GM18502 (cell line): ENCODE results near the gene CD99.

Experiments used
- ATAC-seq: cut with Tn5 transposase; IDR thresholded peaks from one replicate; pipeline ENCODE4 v1.9.1; 2021; ENCODE audit warnings: mild to moderate bottlenecking; ENCODE audit not compliant: unreplicated experiment, poor library complexity

Gene CD99, protein sequence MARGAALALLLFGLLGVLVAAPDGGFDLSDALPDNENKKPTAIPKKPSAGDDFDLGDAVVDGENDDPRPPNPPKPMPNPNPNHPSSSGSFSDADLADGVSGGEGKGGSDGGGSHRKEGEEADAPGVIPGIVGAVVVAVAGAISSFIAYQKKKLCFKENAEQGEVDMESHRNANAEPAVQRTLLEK

GRCh38 chrX:2690856-2691542 lies at the start of gene CD99:
Gene CD99, plus strand, starts transcription at chrX:2691295. Its CDS starts 66 bp downstream, at chrX:2691361.
- ATAC-seq: peak; percentile 95

- no peak for ATAC-seq
These were observed 48.9 kb upstream of the CD99 start for GRCh38 chrX:2642146-2642545.

GRCh38 chrX:2642791-2643190 lies 48.3 kb upstream of the CD99 start:
- no peak for ATAC-seq

DNA sequence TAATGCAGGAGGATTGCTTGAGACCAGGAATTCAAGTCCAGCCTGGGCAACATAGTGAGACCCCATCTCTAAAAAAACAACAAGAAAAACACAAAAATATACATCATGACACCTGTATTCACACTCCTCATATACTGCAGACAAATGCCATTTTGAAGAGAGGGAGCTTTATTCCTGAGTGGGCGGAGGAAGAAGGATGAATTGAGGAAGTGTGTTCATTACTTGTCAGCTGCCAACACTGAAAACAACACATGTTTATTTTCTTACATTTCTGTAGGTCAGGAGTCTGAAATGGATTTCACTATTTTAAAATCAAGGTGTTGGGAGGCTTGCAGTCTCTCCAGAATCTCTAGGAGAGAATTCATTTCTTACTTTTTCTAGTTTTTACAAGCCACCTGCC lies 47.2 kb upstream of the CD99 start:
- no peak for ATAC-seq

GRCh38 chrX:2645563-2645962 lies 45.5 kb upstream of the CD99 start:
- ATAC-seq: no peak

DNA sequence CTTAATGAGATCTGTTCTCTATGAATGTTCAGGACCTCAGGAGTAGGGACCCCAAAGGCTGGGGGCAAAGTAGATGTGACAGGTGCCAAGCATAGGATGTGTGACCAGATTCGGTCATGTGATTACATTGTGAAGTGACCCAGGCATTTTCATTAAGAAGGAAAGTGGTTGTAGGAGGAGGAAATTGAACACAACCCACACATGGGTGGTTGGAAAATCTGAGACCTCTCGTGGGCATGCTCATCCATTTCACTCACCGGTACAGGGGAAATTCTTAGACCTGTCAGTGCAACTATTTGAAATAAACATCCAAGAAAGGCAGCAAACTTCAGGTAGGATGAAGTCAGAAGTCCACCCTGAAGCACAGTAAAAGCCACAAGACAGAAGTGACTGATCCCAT lies 43.5 kb upstream of the CD99 start:
- ATAC-seq: no peak

- no peak for ATAC-seq
These were observed 41.1 kb upstream of the CD99 start for GRCh38 chrX:2650037-2650436.

GRCh38 chrX:2650865-2651264 lies 40.2 kb upstream of the CD99 start:
- no peak for ATAC-seq

GRCh38 chrX:2652106-2652505 lies 39.0 kb upstream of the CD99 start:
- ATAC-seq: no peak

DNA sequence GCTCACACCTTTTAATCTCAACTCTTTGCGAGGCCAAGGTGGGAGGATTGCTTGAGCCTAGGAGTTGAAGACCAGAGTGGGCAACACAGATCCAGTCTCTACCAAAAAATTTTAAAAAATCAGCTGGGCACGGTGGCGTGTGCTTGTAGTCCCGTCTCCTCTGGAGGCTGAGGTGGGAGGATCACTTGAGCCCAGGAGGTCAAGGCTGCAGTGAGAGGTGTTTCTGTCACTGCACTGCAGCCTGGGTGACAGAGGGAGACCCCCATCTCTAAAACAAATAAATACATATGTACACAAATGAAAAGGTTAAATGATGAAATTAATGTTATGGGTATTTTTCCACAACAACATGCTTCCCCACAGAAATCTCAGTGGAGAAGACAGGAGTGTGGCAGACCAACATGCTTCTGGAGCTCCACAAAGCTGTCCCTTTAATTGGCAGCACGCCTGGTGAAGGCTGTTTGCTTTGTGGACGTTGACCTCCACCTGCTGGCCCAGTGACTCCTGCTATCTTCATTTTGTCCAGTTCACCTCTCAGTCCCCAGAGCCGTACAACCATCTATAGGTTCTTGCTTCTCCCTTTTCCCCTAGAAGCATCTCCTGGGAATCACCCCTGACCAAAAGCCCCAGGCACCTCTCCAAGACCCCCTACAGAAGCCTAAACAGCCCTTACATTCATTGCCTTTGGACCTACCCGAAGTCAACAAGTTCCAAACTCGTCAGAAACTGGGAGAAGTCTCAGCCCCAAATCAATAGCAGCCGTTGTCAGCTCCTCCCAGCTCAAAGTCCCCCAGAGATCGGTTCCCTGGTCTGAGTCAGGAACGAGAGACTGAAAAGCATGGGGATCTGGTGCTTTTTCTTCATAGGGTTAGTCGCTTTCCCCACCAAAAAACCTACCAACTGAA lies 36.4 kb upstream of the CD99 start:
- no peak for ATAC-seq

- no peak for ATAC-seq
These were observed 34.7 kb upstream of the CD99 start for GRCh38 chrX:2656257-2656836.

DNA sequence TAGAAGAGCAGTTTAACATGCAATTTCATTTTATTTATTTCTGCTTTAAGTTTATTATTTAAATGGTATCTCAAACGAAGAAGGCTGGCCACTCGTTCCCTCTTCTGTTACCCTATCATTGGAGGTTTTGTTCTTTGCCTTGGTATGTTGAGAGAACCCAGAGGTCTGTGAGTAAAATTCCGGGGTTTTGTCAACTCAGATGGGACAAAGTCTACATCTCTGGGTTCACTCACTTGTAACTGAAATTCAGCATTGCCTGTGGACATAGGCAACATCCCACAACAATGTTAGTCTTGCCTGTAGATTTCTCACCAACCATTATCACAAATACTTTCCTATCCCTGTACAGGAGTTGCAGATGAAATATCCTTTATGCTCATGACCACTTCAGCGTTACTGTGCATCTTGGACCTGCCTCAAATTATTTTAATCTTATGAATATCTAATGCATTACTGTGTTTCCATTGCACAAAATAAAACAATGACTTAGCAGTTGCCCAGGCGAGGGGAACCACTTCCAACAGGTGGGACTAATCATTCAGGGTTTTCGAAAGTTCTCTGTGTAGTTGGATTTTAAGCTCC lies 33.5 kb upstream of the CD99 start:
- ATAC-seq: no peak

GRCh38 chrX:2658585-2659292 lies 32.4 kb upstream of the CD99 start:
- ATAC-seq: no peak

DNA sequence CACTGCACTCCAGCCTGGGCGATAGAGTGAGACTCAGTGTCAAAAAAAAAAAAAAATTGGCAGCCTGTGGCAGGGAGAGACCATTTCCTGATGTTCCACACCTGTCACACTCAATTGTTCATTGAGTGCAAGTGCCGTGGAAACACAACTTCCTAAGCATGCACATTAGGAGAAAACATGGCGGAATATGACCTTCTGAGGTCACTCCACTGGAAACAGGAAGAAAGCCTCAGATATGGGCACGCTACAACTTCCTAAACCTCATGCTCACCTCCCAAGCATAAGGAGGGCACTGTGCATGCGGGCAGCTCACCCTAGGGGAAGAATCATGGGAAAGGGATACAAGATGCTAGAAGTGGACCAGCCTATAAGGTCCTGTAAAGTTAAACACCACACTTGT lies 28.5 kb upstream of the CD99 start:
- ATAC-seq: no peak

DNA sequence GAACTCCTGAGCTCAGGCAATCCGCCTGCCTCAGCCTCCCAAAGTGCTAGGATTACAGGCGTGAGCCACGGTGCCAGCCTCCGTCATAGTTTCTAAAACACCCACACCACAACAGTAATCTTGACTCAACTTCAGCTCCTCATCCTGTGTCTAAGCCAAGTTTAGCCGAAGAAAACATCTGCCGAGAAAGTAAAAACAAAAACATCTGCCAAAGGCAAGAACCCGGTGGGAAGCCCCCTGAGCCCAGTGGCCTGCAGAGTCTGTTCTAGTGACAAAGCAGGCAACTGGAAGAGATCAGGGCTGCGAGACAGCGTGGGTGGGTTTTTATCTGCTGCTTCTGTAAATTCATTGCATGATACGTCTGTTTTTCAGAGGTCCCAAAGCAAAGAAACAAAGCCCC lies 26.6 kb upstream of the CD99 start:
- no peak for ATAC-seq

- no peak for ATAC-seq
These were observed 25.4 kb upstream of the CD99 start for GRCh38 chrX:2665387-2666304.

- no peak for ATAC-seq
These were observed 24.6 kb upstream of the CD99 start for GRCh38 chrX:2666491-2666890.

- ATAC-seq: no peak
These were observed 20.1 kb upstream of the CD99 start for GRCh38 chrX:2670978-2671377.

- ATAC-seq: no peak
These were observed 19.0 kb upstream of the CD99 start for GRCh38 chrX:2672084-2672483.
